GM21786 (cell line): ENCODE data around the gene ZNF532.
"Not testable (repeated sequence)": the region's sequence is repeated elsewhere in the genome, so short reads cannot be mapped to it uniquely, and the experiment has no call there.

Experiments
- ATAC-seq: cut with Tn5 transposase; IDR thresholded peaks from one replicate; pipeline ENCODE4 v1.9.1; 2021; ENCODE audit not compliant: unreplicated experiment

Gene ZNF532

GRCh38 chr18:59002974-59003594, 138.4 kb downstream of the ZNF532 start:
- no peak for ATAC-seq

DNA sequence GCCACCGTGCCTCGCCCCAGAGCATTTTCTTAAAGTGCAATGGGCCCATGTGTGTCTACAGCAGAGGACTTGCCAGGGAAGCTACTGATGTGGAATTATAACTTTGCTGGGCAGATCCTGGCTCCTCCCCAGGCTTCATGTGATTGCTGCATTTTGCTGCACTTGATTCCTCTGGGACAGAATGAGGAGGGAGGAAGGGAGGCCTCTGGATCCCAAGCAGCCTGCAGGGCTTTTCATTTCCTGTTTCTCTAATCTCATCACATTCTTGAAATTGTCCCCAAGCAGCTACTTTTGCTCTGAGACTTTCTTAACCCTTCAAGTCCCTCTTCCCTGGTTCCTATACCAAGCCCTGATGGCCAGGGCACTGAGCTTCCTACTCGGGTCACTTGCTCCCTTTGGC, 140.6 kb downstream of the ZNF532 start:
- ATAC-seq = no peak

- ATAC-seq = no peak
These were observed 141.9 kb downstream of the ZNF532 start for GRCh38 chr18:59006461-59007067.

DNA sequence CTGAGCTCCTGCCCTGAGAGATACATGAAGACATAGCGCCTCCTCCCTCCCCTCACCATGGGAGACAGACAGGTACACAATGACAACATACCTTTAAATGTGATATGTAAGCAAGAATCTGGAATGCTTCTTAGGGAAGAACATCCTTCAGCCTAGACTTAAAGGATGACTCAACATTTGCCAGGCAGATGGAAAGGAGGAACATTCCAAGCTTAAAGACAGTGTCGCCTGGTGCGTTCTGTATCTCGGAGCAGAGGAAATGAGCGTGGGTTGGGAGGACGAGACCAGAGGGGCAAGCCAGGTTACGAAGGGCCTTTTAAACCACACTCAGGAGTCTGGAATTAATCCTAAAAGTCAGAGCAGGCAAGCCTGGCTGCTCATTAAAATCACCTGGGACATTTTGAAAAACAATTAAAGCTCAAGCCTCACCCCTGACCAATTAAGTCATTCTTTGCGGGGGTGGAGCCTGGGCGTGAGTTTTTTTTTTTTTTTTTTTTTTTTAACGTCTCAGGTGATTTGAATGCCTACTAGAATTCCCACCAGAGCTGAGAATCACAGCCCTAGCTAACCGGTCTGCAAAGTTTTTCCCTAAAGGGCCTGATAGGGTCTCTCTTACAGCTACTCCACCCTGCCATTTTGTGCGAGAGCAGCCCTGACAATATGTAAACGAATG, 143.8 kb downstream of the ZNF532 start:
- no peak for ATAC-seq

DNA sequence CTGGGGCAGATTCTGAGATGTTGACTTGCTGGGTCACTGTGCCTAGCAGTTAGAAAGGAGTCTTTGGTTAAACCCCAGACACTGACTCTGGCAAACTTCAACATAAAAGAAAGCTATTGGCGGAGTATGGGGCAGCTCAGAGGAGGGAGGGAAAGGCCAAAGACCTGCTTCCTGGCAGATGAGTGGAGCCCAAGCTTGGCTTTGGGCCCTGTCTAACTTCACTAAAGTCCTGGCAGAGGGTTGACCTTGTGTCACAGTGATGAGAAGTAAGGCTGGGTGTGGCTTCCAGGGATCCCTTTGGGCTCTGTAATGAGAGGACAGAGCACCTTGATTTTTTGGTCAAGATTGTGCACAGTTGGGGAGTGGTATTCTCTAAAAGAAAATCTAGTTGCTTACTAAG, 145.2 kb downstream of the ZNF532 start:
- ATAC-seq = no peak

GRCh38 chr18:59011289-59011688, 146.6 kb downstream of the ZNF532 start:
- ATAC-seq = no peak

DNA sequence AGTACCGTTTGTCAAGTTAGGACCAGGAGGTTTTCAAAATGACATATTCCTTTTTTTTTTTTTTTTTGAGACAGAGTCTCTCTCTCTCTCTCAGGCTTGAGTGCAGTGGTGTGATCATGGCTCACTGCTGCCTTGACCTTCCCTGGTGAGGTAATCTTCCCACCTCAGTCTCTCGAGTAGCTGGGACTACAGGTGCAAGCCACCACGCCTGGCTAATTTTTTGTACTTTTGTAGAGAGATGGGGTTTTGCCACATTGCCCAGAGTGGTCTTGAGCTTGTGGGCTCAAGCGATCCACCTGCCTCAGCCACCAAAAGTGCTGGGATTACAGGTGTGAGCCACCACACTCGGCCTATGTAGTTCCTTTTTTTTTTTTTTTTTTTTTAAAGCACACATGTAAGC, 147.1 kb downstream of the ZNF532 start:
- ATAC-seq = no peak

DNA sequence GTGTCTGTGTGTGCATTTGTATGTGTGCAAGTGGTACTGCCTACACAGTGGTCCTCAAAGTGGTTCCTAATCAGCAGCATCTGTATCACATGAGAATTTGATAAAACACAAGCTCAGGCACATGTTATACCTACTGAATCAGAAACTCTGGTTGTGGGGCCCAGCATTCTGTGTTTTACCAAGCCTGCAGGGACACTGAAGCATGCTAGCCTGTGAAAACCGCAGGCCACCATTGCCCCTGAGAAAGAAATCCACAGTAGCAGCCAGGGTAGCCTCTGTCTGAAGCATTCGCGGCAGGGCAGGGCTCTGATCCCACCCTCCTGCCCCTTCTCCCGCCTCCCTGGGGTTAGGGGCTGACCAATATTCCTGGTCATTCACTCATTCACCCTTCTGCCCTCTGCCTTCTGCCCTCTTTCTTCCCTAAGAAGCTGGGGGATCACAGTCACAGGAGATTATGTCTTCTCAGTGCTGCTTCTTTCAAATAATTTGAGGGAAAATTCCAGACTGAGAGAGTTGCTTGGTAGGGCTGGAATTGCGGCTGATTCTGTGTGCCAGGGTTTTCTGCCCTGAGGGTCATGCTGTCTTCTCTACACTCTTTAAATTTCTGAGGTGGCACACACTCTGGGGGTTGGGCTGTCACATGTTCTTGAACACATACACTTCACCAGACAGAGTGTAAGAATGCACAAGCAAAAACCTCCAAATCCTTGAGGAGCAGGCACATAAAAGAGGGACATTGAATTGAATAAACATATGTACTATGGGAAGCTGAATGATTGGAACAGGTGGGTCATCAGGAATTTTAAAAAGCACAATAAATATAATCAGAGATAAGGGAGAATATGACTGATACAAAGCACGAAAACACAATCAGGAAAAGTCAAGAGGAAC, 148.4 kb downstream of the ZNF532 start:
- ATAC-seq = no peak

DNA sequence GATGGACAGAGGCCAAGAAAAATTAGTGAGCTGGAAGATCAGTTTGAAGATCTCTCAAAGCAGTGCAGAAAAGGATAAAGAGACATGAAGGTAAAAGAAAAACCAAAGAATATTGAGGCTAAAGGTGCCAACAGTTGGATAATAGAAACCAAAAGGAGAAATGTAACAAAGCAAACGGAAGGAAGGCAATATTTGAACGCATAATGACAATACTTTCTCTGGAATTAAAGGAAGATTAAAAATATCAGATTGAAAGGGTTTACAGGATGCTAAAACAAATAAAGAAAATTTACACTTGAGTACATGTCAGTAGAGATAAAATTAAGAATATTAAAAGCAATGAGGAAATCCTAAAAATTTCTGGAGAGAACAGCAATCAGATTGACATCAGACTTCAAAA, 149.1 kb downstream of the ZNF532 start:
- ATAC-seq = no peak

DNA sequence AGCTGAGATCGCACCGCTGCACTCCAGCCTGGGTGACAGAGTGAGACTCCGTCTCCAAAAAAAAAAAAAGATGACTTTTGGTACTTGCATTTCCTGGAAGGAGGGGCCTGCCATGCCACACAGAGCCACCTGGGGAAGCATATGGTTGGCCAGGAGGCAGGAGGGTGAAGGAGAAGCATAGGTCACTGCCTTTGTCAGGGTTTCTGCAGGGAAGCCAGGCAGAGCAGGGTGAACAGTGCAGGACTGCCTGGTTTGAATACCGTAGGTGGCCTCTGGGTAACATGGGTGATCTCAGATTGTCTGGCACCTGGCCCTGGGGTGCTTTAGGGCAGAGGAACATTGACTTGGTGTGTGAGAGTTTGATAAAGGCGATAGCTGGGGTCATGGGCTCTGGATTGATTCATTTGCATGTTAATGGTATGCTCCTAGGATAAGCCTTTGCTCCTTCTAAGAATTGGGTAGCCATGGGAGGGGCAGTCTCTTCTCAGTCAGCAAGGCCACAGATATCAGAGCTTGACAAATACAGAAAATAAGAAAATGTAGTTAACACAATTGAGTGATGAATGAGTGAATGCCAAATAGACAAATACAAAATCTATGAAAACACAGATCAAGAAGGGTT, 151.0 kb downstream of the ZNF532 start:
- ATAC-seq = no peak

DNA sequence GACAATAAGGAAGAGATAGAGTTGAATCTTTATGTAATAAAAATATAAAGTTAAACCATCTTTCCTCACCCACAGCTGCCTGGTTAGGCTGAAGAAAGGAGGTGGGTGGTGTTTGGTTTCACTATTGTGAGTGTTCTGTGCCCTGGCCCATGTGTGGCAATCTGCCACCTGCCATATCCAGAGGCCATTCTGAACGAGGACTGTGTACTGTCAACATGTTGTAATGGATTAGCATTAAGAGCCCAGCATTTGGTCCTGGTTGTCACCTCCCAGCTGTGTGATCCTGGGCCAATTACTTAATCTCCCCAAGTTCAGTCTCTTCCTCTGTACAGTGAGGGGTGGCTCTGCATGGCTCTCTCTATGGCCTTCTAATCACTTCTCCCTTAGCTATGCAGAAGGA, 156.8 kb downstream of the ZNF532 start:
- no peak for ATAC-seq

GRCh38 chr18:59022167-59022945, 157.7 kb downstream of the ZNF532 start:
- ATAC-seq = no peak

DNA sequence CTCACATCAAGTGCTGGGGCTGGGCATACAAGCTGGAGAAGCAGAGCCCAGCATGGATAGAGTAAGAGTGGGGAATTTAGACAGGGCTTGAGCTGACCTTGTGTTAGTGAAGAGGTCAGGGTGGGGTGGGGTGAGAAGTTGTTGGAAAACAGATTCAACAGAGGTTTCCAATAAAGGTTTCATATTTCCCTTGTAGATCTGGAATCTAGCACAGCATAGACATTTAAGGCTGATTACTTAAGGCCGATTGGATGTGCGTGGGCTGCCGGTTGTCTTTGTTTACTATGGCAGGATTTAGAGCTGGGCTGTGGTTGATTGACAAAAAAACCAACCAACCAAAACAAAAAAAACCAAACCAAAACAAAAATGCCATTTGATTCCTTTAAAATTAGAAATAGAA, 160.2 kb downstream of the ZNF532 start:
- ATAC-seq = no peak

GRCh38 chr18:59025532-59025931, 160.9 kb downstream of the ZNF532 start:
- ATAC-seq = not testable (repeated sequence)

GRCh38 chr18:59026364-59026763, 161.7 kb downstream of the ZNF532 start:
- no peak for ATAC-seq

GRCh38 chr18:59026831-59027410, 162.2 kb downstream of the ZNF532 start:
- ATAC-seq = no peak

DNA sequence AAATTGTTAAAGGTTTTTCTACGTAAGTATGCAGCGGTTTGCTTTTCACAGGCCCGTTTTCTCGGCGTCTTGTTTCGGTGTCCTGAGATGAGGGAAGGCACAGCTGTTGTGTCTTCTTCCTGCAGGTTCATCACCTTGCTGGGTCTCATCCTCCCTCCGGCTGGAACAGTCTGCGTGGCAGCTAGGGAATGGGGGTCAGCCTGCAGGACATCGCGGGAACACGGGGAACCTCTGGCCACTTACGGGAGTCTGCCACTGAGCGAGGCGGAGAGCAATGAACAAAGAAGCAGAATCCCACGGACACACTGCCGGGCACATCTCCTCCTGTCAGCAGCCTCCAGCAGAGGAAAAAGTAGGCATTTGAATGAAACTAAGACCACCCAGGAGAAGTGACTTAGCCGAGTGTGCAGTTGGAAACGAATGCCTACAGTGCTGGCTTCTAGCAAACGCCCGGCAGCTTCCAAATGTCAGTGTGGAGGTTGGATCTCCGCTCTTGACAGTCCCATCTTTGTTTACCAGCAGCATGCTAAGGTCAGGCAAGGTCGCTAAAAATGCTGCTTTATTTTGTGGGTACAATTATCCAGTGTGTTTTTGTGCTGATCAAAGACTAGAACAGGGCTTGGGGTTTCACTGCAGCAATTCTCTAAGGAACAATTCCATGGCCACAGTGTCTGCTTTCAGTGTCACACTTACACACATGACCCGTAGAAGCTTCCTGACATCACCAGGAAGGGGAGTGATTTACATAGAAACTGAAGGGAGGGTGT, 165.2 kb downstream of the ZNF532 start:
- ATAC-seq = no peak

DNA sequence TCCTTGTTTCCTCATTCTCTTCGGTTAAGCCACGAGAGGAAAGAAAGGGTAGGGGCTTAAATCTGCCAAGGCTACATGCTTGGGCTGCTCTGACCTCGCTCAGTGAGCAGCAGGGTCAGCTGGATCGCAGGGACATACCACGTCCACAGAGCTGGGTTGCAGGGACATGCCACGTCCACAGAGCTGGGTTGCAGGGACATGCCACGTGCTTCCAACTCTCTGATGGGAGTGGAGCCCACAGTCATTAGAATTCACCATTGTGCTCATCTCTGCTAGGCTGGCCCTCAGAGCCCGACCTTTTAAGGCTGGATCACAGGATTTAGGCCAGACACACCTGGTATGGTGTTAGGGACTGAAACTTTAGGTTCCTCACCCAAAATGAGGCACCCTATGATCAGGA, 167.6 kb downstream of the ZNF532 start:
- ATAC-seq = no peak

DNA sequence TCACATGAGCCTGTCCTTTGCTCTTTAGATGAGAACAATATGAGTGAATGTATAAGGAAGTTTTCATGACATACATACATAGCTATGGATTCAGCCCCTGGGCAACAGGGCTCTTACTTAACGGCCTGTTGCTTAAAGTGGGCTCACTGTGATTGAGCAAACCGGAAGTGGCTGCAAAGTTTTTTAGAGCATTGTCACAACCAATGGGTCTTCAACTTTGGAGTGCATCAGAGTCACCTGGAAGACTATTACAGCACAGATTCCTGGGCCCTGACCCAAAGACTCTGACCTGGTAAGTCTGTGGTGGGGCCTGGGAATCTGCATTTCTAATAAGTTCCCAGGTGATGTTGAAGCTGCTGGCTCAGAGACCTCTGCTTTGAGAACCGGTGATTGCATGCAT, 168.7 kb downstream of the ZNF532 start:
- ATAC-seq = no peak
